ENCODE data around the gene KCNK18. TPM values are rescaled to one million over a fixed set of nuclear protein-coding genes. Genes with fewer than 3 reads are reported as not detected.

The KCNK18 gene
- total RNA-seq, 1 experiment from 2014 or later = not detected

DNA sequence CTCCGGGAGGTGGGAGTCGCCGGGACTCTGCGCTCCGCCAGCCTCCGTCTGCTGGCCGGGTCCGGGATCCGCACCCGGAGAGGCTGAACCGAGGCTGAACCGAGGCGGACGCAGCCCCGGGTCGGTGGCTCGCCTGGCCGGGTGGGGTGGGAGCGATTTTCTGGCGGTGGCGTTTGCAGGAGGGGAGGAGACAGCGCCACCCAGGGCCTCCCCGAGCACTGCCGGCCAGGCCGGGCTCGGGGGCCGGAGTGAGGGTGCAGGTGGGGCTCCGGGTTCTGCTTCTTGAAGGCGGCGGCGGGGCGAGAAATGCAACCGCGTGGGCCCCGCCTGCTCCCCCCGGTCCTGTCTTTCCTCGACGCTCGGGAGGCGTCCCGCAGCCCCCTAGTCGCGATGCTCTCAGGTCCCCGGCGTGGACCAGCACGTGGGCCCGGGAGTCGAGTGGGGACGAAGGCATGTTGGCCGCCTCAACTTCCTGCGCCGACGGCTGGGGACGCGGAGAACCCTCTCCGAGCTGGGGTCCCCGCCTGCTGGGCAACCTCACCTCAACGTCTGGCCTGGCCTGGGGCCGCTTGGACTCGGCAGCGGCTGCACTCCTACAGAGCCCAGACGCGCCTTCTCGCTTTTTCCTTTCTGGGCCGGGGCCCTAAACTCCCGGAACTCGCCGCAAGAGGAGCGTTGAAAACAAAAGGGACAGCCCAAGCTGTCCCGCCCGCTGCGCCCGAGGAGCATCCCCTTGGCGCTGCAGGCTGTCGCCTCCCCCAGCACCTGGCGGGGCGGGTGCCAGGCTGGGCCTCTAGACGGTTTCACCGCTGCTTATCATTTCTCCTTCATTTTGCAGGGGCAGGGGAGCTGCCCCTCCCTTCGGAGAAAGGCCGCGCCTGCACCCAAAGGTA lies 34.0 kb upstream of the KCNK18 start:
- H3K4ac ChIP-seq (ENCODE audit: low read depth, low read length) = no peak overlapping the region
- no peaks in the 10 kb centered on the region for H3K9me3 ChIP-seq (ENCODE audit: control insufficient read depth, low read depth, low read length)
- peaks cover 10% of the 10 kb centered on the region for H3K4me1 ChIP-seq (ENCODE audit: insufficient read depth, low read length)
- H3K9ac ChIP-seq (ENCODE audit: extremely low read depth, insufficient read length, low read length) = no peak overlapping the region
- no peak overlapping the region for H2AFZ ChIP-seq (ENCODE audit: low read length)
- Mint-ChIP-seq H3K4me3 (peak overlapping the region; percentile 45 to 73), H3K9me3 (peaks cover 0 to 20% of the 10 kb centered on the region in 2 experiments; a peak in 1 of 5 replicates), H3K36me3 (ENCODE audit: insufficient read depth in 1 of 3, low read depth in 3 of 3) (no peaks in the 10 kb centered on the region; a peak in 1 of 7 replicates), H3K27ac (no peak overlapping the region), H3K4me1 (peaks cover 32 to 56% of the 10 kb centered on the region in 2 experiments), H3K27me3 (ENCODE audit: low read depth) (peaks cover 99% of the 10 kb centered on the region)
- no peak overlapping the region for H3K27ac ChIP-seq (ENCODE audit: insufficient read length, low read depth, low read length)
- H3K14ac ChIP-seq (ENCODE audit: insufficient read depth, low read length) = no peak overlapping the region
- H2BK15ac ChIP-seq (ENCODE audit: low read depth, low read length) = no peak overlapping the region
- no peaks in the 10 kb centered on the region for H3K79me2 ChIP-seq (ENCODE audit: insufficient read depth, low read length)
- no peak overlapping the region for H3T11ph ChIP-seq (ENCODE audit: low read length)
- H4K91ac ChIP-seq (ENCODE audit: insufficient read length, low read depth, low read length) = no peak overlapping the region
- H3K23ac ChIP-seq (ENCODE audit: insufficient read length, low read depth, low read length) = no peak overlapping the region
- peaks cover 79% of the 10 kb centered on the region for H3K27me3 ChIP-seq (ENCODE audit: insufficient read depth, low read length)
- no peak overlapping the region for H3K56ac ChIP-seq (ENCODE audit: insufficient read length, low read depth, low read length)
- no peaks in the 10 kb centered on the region for H4K20me1 ChIP-seq (ENCODE audit: control insufficient read depth, insufficient read depth, insufficient read length)
- WGBS (ENCODE audit: extremely low coverage, insufficient read length, low lambda C conversion rate) = no CpG with 5 or more reads among the region's 82 CpGs
- DNase-seq = peak; percentile 77
- H2BK5ac ChIP-seq (ENCODE audit: insufficient read length, low read length) = no peak overlapping the region
- TF ChIP-seq, protein P1, sequence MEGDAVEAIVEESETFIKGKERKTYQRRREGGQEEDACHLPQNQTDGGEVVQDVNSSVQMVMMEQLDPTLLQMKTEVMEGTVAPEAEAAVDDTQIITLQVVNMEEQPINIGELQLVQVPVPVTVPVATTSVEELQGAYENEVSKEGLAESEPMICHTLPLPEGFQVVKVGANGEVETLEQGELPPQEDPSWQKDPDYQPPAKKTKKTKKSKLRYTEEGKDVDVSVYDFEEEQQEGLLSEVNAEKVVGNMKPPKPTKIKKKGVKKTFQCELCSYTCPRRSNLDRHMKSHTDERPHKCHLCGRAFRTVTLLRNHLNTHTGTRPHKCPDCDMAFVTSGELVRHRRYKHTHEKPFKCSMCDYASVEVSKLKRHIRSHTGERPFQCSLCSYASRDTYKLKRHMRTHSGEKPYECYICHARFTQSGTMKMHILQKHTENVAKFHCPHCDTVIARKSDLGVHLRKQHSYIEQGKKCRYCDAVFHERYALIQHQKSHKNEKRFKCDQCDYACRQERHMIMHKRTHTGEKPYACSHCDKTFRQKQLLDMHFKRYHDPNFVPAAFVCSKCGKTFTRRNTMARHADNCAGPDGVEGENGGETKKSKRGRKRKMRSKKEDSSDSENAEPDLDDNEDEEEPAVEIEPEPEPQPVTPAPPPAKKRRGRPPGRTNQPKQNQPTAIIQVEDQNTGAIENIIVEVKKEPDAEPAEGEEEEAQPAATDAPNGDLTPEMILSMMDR (conservative IDR thresholded peaks at IDR 0.05) = peak; percentile 64
- H2AK5ac ChIP-seq (ENCODE audit: insufficient read length, low read length) = no peak overlapping the region
- H3K79me1 ChIP-seq (ENCODE audit: insufficient read depth, low read depth, low read length, poor library complexity, severe bottlenecking) = no peaks in the 10 kb centered on the region
- no peak overlapping the region for H3K18ac ChIP-seq (ENCODE audit: insufficient read length, low read depth, low read length)
- H2BK12ac ChIP-seq (ENCODE audit: insufficient read length, low read depth, low read length) = no peak overlapping the region
- no peak overlapping the region for H4K5ac ChIP-seq (ENCODE audit: insufficient read length, low read depth, low read length)
- H3K23me2 ChIP-seq (ENCODE audit: insufficient read length, low read depth, low read length, poor library complexity, severe bottlenecking) = peaks cover 14% of the 10 kb centered on the region
- no peak overlapping the region for H2BK120ac ChIP-seq (ENCODE audit: low read depth, low read length, poor library complexity, severe bottlenecking)
- no peak overlapping the region for H4K8ac ChIP-seq (replicated peaks; ENCODE audit: insufficient read length, low read depth, low read length)
- H3K4me2 ChIP-seq (ENCODE audit: insufficient read depth, insufficient read length, low read length) = peak overlapping the region; percentile 24
- no peak overlapping the region for H2BK20ac ChIP-seq (ENCODE audit: low read depth, low read length, poor library complexity, severe bottlenecking)

Data from H9 (cell line).